ENCODE results near the gene CYB5R3. TPM values are rescaled to one million over a fixed set of nuclear protein-coding genes. Genes with fewer than 3 reads are reported as not detected.

Gene CYB5R3
- total RNA-seq, 2 donors from 2014 or later: 125 to 455 TPM

GRCh38 chr22:42614312-42615091 lies 34.7 kb downstream of the CYB5R3 start, which contains the start of gene POLDIP3:
POLDIP3 (minus strand) TSS chr22:42614883; CDS start chr22:42614857, 26 bp downstream.
- intact Hi-C loops (cut with DNase I): no loop called here
- H3K36me3 ChIP-seq: peaks cover 0 to 4% of the 10 kb centered on the region in 2 donors
- peaks cover 13% of the 10 kb centered on the region for H3K4me1 ChIP-seq (replicated peaks)
- H3K27me3 ChIP-seq (replicated peaks; ENCODE audit: insufficient read depth): no peaks in the 10 kb centered on the region
- under 1% methylated on average over 58 of the region's 85 CpGs for WGBS
- no peaks in the 10 kb centered on the region for H3K9me3 ChIP-seq
- peak; percentile 98 for DNase-seq (ENCODE audit: low spot score)
- peak; percentile 62 for TF ChIP-seq POLR2A (IDR thresholded peaks at IDR 0.05)
- peak; percentile 36 to 80 (median 52) for TF ChIP-seq CTCF (IDR thresholded peaks at IDR 0.05)
- peak; percentile 97 for TF ChIP-seq POLR2AphosphoS5 (IDR thresholded peaks at IDR 0.05)
- H3K4me3 ChIP-seq: peak within 1 kb of the TSS; percentile 80 to 92
- peak within 1 kb of the TSS; percentile 97 to 99 for H3K27ac ChIP-seq

- WGBS: under 1% methylated on average over 10 of the region's 10 CpGs
- no peak for DNase-seq (ENCODE audit: low spot score)
- H3K4me3 ChIP-seq: peak overlapping the region; percentile 80 to 92
- no peak for TF ChIP-seq POLR2A (IDR thresholded peaks at IDR 0.05)
- no peak for TF ChIP-seq POLR2AphosphoS5 (IDR thresholded peaks at IDR 0.05)
- no peak for TF ChIP-seq CTCF (IDR thresholded peaks at IDR 0.05)
- peaks cover 0 to 4% of the 10 kb centered on the region in 2 donors for H3K36me3 ChIP-seq
- peak overlapping the region; percentile 97 to 99 for H3K27ac ChIP-seq
- no peaks in the 10 kb centered on the region for H3K9me3 ChIP-seq
- H3K4me1 ChIP-seq (replicated peaks): peaks cover 18% of the 10 kb centered on the region
- H3K27me3 ChIP-seq (replicated peaks; ENCODE audit: insufficient read depth): no peaks in the 10 kb centered on the region
- intact Hi-C loops (cut with DNase I): no loop called here
Measured at GRCh38 chr22:42613872-42614301, 35.3 kb downstream of the CYB5R3 start.

- no peak for DNase-seq (ENCODE audit: low spot score)
- Histone ChIP-seq H3K9me3 (no peaks in the 10 kb centered on the region), H3K4me1 (replicated peaks) (peaks cover 18% of the 10 kb centered on the region), H3K27ac (peak overlapping the region; percentile 97 to 99), H3K27me3 (replicated peaks; ENCODE audit: insufficient read depth) (no peaks in the 10 kb centered on the region), H3K4me3 (peak overlapping the region in 1 of 2 donors; percentile 80), H3K36me3 (peaks cover 0 to 4% of the 10 kb centered on the region in 2 donors)
- WGBS: 45% methylated on average over 11 of the region's 11 CpGs
- intact Hi-C loops (cut with DNase I): no loop called here
- TF ChIP-seq CTCF (IDR thresholded peaks at IDR 0.05): no peak
- no peak for TF ChIP-seq POLR2AphosphoS5 (IDR thresholded peaks at IDR 0.05)
- no peak for TF ChIP-seq POLR2A (IDR thresholded peaks at IDR 0.05)
Measured at GRCh38 chr22:42612336-42612735, 36.9 kb downstream of the CYB5R3 start.

- Histone ChIP-seq H3K36me3 (peaks cover 0 to 4% of the 10 kb centered on the region in 2 donors), H3K27ac (no peak overlapping the region), H3K4me3 (no peak overlapping the region), H3K4me1 (replicated peaks) (peaks cover 18% of the 10 kb centered on the region), H3K27me3 (replicated peaks; ENCODE audit: insufficient read depth) (no peaks in the 10 kb centered on the region), H3K9me3 (no peaks in the 10 kb centered on the region)
- TF ChIP-seq CTCF (IDR thresholded peaks at IDR 0.05): no peak
- TF ChIP-seq POLR2AphosphoS5 (IDR thresholded peaks at IDR 0.05): no peak
- no peak for TF ChIP-seq POLR2A (IDR thresholded peaks at IDR 0.05)
- intact Hi-C loops (cut with DNase I): no loop called here
- WGBS: 86% methylated on average over 1 of the region's 1 CpG
- DNase-seq (ENCODE audit: low spot score): no peak
Measured at GRCh38 chr22:42611051-42611450, 38.1 kb downstream of the CYB5R3 start.

Data from prostate gland (tissue), 2 donors.